GM18502 (cell line): ENCODE measurements around the gene KRT73.

Experiments used
- ATAC-seq: cut with Tn5 transposase; IDR thresholded peaks from one replicate; pipeline ENCODE4 v1.9.1; 2021; ENCODE audit warnings: mild to moderate bottlenecking; ENCODE audit not compliant: unreplicated experiment, poor library complexity

Gene KRT73

GRCh38 chr12:52618216-52618615 lies at the start of gene KRT73:
Gene KRT73 (minus strand): TSS chr12:52618559. CDS start chr12:52618524, 35 bp downstream.
- ATAC-seq, result no peak

DNA sequence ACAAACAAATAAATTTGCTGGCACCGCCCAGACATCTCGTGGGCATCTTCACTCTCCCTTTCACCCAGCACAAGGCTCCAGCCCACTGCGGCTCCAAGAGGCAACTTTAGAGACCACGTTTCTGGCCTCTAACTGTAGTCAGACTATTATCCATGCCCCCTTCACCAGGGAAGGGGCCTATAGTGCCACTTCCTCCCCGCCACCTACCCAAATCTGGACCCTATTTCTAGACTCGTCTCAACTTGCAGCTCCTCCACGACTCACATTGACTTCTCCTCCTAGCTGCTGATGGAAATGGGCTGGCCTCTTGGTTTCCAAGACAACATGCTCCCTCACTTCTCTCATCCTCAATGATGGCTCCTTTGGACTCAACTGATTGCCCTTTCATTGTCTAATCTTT lies 49.6 kb upstream of the KRT73 start:
- no peak for ATAC-seq

DNA sequence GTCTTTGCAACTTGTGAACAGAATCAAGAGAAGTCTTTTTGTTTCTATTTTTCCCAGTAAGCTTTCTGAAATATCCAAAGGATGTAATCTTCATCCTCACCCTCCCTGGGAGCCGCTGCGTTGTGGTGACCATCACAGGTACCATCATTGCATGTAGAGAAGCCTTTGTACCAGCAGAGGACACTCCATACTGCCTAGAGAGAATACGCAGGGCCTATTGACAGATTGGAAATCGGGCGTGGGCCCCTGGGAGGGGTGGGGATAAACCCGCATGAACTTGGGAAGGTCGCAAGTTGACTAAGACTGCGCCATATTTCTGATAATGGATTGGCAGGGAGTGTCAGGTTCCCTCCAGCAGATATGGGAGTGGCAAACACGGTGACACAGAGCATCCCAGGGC lies 49.1 kb upstream of the KRT73 start:
- no peak for ATAC-seq

GRCh38 chr12:52666471-52666870 lies 48.1 kb upstream of the KRT73 start:
- ATAC-seq, result no peak

DNA sequence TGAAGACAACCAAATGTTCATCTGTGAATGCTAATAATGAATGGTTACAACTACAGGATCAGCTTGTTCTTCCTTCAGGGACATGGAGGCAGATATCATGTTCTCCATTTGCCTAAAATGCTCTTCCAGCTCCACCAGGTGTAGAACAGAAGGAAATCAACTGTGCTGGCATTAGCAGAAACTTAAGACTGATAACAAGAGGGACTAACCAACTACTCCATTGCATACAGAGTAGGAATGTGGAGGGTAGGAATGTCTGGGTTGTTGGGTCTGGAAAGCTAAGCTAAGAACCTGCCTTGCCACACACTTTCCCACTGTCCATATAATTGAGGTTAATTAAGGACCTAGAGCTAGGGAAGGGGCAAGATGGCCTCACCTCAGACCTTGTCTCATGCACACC lies 45.1 kb upstream of the KRT73 start:
- no peak for ATAC-seq

GRCh38 chr12:52662918-52663229 lies 44.5 kb upstream of the KRT73 start:
- ATAC-seq, result no peak

- ATAC-seq, result no peak
Observed at GRCh38 chr12:52662093-52662917, 43.9 kb upstream of the KRT73 start.

DNA sequence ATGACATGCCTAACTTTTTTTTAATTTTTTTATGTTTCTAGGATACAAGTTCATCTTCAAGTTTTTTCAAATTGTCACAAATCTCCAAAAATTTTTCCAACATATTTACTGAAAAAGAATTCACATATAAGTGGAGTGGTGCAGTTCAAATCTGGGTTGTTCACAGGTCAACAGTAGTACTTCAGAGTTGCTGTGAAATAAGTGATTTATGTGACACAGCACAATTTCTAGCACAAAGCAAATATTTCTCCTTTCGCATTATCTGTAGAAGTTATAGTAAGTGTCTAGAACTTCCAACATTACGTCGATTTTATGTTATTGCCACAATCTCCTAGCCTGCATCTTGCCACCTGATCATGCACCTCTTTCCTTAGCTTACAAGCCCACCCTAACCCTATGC lies 43.3 kb upstream of the KRT73 start:
- ATAC-seq, result no peak

GRCh38 chr12:52660934-52661499 lies 42.7 kb upstream of the KRT73 start:
- ATAC-seq, result no peak

GRCh38 chr12:52659951-52660350 lies 41.6 kb upstream of the KRT73 start:
- ATAC-seq, result no peak

DNA sequence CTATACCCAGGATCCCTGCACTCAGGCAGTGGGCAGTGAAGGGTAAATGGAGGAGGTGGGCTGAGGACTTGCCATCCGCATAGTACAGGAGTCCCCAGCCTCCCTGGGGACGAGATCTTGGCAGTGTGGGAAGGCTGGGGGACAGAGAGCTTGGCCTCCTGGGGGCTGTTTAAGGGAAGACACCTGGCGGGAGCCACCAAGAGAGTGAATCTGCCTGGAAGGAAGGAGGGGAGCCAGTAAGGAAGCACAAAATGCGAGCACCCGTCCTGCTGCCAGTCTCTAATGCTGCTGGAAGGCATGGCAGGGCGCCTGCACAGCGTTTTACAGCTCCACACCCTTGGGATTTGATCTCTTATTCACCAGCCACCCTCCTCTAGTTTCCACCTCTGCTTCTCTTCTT lies 41.0 kb upstream of the KRT73 start:
- ATAC-seq, result no peak

GRCh38 chr12:52658196-52658595 lies 39.8 kb upstream of the KRT73 start:
- no peak for ATAC-seq

DNA sequence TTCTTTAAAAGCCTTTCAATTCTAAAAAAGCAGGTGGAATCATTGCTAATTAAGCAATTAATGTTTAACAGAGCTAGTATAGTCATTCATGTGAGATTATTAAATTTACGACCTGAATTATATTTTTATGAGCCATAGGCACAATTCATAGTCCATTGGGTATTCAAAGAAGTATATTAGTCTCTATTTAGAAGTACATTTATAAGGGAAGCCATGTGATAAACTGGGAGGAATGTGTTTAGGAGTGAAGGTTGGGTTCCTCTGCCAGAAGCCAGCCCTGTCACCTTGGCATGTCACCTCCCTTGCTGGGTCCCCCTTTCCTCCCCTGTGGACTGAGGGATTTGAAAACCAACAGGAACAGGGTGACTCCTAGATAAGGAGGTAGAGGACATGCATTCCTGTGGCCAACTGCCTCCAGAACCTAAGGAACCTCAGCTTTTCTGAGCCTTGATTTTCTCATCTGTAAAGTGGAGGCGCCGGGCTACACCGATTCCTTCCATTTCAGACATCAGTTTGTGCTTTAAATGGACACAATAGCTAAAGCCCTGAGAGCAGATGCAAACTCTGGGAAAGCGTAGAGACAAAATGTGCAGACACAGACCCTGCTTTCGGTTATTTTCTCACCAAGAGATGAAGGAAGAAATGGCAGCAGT lies 39.0 kb upstream of the KRT73 start:
- no peak for ATAC-seq

- no peak for ATAC-seq
Observed at GRCh38 chr12:52656616-52657015, 38.3 kb upstream of the KRT73 start.

- ATAC-seq, result no peak
Observed at GRCh38 chr12:52655720-52656124, 37.4 kb upstream of the KRT73 start.

GRCh38 chr12:52655251-52655650 lies 36.9 kb upstream of the KRT73 start:
- ATAC-seq, result no peak

- no peak for ATAC-seq
Observed at GRCh38 chr12:52651726-52652261, 33.4 kb upstream of the KRT73 start, which contains the start of gene KRT2. Gene KRT2 (minus strand): TSS chr12:52652211. CDS start chr12:52652142, 69 bp downstream.

DNA sequence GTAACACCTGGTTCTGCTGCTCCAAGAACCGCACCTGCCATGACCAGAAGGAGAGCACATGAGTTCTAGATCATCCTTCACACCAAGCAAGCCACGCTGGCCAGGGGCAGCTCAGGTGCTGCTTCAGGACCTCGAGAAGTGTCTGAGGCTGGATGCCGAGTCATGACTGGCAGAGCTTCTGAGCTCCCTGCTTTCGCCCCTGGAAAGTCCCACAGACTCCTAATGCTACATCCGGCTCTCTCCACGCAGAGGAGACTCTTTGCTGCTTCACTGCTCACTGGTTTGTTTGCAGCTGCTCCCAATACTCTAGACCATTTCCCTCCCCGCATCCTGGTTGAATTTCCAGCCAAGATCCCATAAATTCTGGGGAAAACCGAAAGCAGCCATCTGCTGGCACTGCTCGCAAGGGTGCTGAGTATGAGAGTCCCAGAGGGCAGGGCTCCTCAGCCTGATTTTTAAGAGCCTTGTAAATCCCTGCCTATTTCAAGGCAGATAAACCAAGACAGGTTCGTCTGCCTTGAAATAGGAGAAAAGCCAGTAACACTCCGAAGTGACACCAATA lies 32.2 kb upstream of the KRT73 start:
- ATAC-seq, result no peak

GRCh38 chr12:52649066-52649465 lies 30.7 kb upstream of the KRT73 start:
- no peak for ATAC-seq

DNA sequence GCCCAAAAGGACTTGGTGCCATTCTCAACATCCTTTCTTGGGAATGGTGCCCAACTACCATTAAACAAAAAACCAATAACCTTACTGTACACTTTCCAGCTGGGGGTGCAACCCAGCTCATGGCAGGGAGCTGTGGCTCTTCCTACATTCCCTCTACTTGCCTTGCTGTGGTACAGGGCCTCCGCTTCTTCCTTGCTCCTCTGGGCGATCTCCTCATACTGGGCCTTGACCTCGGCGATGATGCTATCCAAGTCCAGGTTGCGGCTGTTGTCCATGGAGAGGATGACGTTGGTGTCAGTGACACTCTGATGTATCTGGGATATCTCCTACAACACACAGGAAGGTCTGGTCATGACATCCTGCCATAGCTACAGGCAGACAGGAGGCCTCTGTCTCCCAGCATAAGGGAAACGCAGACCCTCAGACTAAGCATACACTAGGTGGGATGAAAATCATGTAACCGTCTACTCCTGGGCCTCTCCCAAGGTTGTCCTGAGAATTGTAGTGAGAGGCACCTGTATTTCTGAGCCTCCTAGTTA lies 29.7 kb upstream of the KRT73 start:
- no peak for ATAC-seq

- ATAC-seq, result no peak
Observed at GRCh38 chr12:52647601-52648000, 29.2 kb upstream of the KRT73 start.
